ENCODE results near the gene TXNDC2. TPM values are rescaled to one million over a fixed set of nuclear protein-coding genes. Genes with fewer than 3 reads are reported as not detected.

Gene TXNDC2
- total RNA-seq, 1 experiment from 2014 or later, result 0.29 TPM

GRCh38 chr18:9931678-9932077, 45.9 kb downstream of the TXNDC2 start:
- no peak for DNase-seq (ENCODE audit: low spot score)

- no peak for DNase-seq (ENCODE audit: low spot score)
Measured at GRCh38 chr18:9933865-9934264, 48.1 kb downstream of the TXNDC2 start.

GRCh38 chr18:9934274-9934673, 48.5 kb downstream of the TXNDC2 start:
- DNase-seq (ENCODE audit: low spot score), result no peak

Other genes with a start within 250 kb of the TXNDC2 start
- gene RAB31, start 177.7 kb upstream of the TXNDC2 start, total RNA-seq (2014; rRNA removed; shearing (Covaris generic)), result 38.5 and 48.0 TPM in 2 replicates
- 318 and 364 TPM in 2 replicates for gene VAPA, start 28.0 kb downstream of the TXNDC2 start, total RNA-seq (2014; rRNA removed; shearing (Covaris generic))

All from H4 (cell line).